AG04450 (cell line): Measurements from ENCODE around the gene ERBIN. TPM values are rescaled to one million over a fixed set of nuclear protein-coding genes. Genes with fewer than 3 reads are reported as not detected.

Source experiments
- CTCF ChIA-PET: fragments of 300-600, 350-600 bp; formaldehyde crosslinking; extraction: SDS; loops from one replicate; lab custom pipeline; 2022; ENCODE audit warnings: antibody characterized with exemption, inconsistent platforms; lab: Charles Lee
- POLR2A ChIA-PET: fragments of 350-600 bp; formaldehyde crosslinking; extraction: SDS; loops from one replicate; lab custom pipeline; 2021; ENCODE audit warnings: antibody characterized with exemption, inconsistent platforms; lab: Yijun Ruan, JAX
- DNase-seq: peaks from one replicate; pipeline ENCODE4 v3.0.0-alpha.2; 2011; ENCODE audit warnings: low read depth, low spot score
- H3K27ac ChIP-seq: one replicate; pipeline ENCODE4 v1.5.1; 2012; ENCODE audit warnings: low read depth, low read length, control low read depth
- H3K27me3 ChIP-seq: one replicate; pipeline ENCODE4 v1.6.0; 2012; ENCODE audit warnings: low read length; ENCODE audit not compliant: control insufficient read depth, insufficient read depth
- H3K4me3 ChIP-seq: 2 replicates; pipeline ENCODE4 v1.5.1; 2011; ENCODE audit warnings: mild to moderate bottlenecking, low read depth, low read length, control low read depth
- H3K9me3 ChIP-seq: 2 replicates; pipeline ENCODE4 v1.5.1; 2012; ENCODE audit warnings: low read length; ENCODE audit not compliant: control insufficient read depth, insufficient read depth
- polyA plus RNA-seq: library from polyadenylated mRNA; depleted of rRNA; stranded (reverse); fragments of >200 nt; gene quantifications from 2 replicates; pipeline ENCODE4 v1.2.3, GENCODE V29; 2011
- TF ChIP-seq, protein P1 (sequence below): IDR thresholded peaks from 2 replicates; pipeline ENCODE4 v1.5.1; 2011; ENCODE audit warnings: low read depth, low read length, control low read depth, inconsistent platforms

The ERBIN gene
- polyA plus RNA-seq, 1 experiment, result 64.8 TPM

DNA sequence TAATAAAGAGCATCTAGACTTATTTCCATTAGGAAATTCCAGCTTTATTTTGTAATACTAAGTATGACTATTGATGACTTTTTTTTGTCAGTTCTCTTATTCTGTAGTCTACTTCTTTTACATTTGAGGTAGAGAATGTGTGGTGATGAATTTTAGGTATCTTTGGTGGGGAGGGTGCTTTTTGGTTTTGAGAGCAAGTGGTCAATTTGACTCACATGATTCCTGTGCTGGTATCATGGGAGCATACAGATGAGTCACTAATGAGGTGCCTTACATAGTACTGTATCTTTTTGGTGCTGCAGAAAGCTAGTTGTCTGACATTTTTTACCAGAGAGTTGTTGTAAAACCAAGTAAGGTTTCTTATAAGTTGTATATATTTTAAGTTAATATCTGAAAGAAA lies 35.3 kb downstream of the ERBIN start:
- Histone ChIP-seq H3K4me3 (no peak overlapping the region), H3K27me3 (no peaks in the 10 kb centered on the region), H3K27ac (no peak overlapping the region), H3K9me3 (no peaks in the 10 kb centered on the region; the same call in 1 of the 2 replicates)
- POLR2A ChIA-PET, result interaction anchor here (0.5 kb wide), 1 partner anchor 42 kb away, joined by 5 read pairs; no protein-coding TSS in a partner anchor
- CTCF ChIA-PET, result no interaction called here
- DNase-seq, result peak; percentile 16
- TF ChIP-seq, protein P1, sequence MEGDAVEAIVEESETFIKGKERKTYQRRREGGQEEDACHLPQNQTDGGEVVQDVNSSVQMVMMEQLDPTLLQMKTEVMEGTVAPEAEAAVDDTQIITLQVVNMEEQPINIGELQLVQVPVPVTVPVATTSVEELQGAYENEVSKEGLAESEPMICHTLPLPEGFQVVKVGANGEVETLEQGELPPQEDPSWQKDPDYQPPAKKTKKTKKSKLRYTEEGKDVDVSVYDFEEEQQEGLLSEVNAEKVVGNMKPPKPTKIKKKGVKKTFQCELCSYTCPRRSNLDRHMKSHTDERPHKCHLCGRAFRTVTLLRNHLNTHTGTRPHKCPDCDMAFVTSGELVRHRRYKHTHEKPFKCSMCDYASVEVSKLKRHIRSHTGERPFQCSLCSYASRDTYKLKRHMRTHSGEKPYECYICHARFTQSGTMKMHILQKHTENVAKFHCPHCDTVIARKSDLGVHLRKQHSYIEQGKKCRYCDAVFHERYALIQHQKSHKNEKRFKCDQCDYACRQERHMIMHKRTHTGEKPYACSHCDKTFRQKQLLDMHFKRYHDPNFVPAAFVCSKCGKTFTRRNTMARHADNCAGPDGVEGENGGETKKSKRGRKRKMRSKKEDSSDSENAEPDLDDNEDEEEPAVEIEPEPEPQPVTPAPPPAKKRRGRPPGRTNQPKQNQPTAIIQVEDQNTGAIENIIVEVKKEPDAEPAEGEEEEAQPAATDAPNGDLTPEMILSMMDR, result no peak

DNA sequence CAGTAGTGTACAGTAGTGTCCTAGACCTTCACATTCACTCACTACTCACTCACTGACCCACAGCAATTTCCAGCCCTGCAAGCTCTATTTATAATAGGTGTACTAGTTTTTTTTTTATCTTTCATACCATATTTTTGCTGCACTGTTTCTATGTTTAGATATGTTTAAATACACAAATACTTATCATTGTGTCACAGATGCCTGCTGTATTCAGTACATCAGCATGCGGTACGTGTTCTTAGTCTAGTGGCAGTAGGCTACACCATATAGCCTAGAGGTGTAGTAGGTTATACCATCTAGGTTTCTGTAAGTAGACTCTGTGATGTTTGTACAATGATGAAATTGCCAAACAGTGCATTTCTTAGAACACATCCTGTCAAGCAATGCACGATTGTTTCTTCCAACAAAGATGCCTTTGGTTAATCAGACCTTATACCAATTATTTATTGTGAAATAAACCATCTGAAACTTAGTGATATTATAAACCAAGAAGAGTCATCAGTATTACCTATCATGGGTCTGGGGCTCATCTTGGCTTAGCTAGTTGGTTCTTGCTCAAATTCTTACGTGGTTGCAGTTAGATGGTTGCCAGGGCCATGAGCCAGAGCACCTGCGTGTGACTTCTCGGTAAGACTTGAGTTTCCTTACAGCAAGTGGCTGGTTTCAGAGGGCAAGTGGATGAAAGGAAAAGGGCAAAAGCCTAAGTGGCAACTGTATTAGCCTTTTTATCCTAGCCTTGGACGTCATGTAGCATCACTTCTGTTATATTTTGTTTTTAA lies 41.1 kb downstream of the ERBIN start:
- Histone ChIP-seq H3K27ac (peak overlapping the region; percentile 47), H3K27me3 (no peaks in the 10 kb centered on the region), H3K4me3 (no peak overlapping the region), H3K9me3 (no peaks in the 10 kb centered on the region)
- POLR2A ChIA-PET, result interaction anchor here (0.6 kb wide), 1 partner anchor 36 kb away, joined by 6 read pairs; no protein-coding TSS in a partner anchor
- DNase-seq, result no peak
- CTCF ChIA-PET, result no interaction called here
- TF ChIP-seq, protein P1, result no peak

DNA sequence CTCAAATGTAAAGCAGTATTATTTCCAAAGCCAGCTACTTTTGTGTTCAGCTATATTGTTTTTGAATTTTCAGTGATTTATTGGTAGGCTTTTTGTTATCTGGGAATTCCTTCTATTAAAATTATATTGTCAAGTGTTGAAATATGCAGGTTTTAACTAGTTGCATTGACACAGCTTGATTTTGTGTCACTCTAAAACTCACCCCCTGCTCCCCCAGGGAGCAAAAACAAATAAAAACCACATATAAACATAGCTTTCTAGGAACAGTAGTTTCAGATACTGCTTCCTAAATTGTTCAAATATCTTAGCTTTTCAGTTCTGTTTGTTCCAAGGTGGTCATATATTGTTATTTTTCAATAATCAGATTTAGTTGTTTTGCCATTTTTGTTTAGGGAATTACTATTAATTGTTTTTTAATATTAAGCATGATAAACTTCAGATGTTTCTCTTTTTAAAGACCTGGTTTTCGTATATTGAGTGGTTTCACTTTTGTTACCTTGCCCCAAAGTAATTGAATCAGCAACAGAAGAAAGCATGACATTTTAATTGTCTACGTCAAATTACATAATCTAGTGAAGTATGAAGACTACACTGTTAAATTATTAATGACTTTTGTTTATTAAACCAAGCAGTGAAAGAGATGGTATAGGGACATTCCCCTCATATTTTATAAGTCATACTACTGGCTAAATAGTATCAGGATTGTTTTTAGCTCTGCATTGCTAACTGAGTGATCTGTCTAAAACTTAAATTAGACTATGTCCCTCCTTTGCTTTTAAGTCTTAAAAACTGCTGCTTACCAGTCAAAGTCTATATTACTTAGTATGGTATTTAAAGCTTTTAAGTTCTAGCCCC lies 43.4 kb downstream of the ERBIN start:
- Histone ChIP-seq H3K27ac (no peak overlapping the region), H3K4me3 (no peak overlapping the region), H3K27me3 (no peaks in the 10 kb centered on the region), H3K9me3 (no peaks in the 10 kb centered on the region)
- no peak for DNase-seq
- POLR2A ChIA-PET, result no interaction called here
- CTCF ChIA-PET, result interaction anchor here (0.8 to 1.0 kb wide), 2 partner anchors 12 to 227 kb away, joined by 3 to 4 read pairs; no protein-coding TSS in a partner anchor
- TF ChIP-seq, protein P1, result no peak

DNA sequence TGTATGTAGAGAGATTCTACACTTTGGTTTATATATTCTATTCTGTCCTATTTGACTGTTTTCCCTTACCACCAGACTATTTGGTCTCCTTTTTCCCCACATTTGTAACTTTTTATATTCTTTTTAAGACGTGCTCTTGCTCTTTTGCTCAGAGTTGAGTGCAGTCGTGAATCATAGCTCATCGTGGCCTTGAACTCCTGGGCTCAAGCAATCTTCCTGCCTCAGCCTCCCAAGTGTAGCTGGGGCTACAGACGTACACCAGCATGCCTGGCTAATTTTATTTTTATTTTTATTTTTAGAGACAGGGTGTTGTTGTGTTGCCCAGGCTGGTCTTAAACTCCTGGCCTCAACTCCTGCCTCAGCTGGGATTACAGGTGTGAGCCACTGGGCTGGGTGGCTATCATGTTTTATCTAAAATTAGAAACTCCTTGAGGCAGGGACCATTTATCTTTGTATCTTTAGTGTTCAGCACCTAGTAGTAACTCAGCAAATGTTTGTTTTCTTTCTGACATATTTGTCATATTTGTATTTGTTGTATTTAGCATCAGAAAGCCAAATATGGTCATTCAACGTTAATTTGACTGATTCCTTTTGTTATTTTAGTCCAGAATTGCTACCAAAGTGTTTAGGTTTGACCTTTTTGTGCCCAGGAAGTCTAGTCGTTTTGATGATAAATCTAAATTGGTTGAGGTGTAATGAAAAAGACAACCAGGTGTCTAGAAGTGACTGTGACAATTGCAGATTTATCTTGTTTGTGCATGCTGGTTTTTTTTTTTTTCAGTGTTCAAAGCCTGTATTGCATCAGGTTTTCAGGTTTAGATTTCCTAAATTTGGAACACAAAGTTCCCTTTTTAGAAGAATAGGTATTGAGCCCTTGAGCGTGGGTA lies 44.3 kb downstream of the ERBIN start:
- TF ChIP-seq, protein P1, result no peak
- CTCF ChIA-PET, result no interaction called here

More for the DNA sequence above, 44.3 kb downstream of the ERBIN start:
- no peak for DNase-seq
- no peaks in the 10 kb centered on the region for H3K27me3 ChIP-seq
- H3K4me3 ChIP-seq, result no peak overlapping the region
- POLR2A ChIA-PET, result no interaction called here
- H3K27ac ChIP-seq, result no peak overlapping the region
- no peaks in the 10 kb centered on the region for H3K9me3 ChIP-seq
